HCT116 (cell line): ENCODE measurements around the gene IMMP2L. TPM values are rescaled to one million over a fixed set of nuclear protein-coding genes. Genes with fewer than 3 reads are reported as not detected.

Source experiments
- ATAC-seq: fragments of 200-7000 bp; cut with Tn5 transposase; 2 replicates; pipeline ENCODE4 v1.9.1; 2020; ENCODE audit warnings: mild to moderate bottlenecking, moderate library complexity
- BruUV-seq: library from RNA; stranded (reverse); fragments of 400-500 nt; replicated peaks from 2 replicates; lab custom pipeline; 2021; lab: Mats Ljungman, UMichigan
- CTCF ChIA-PET: fragments of 300-600 bp; sonication (Branson Sonifier 250); formaldehyde crosslinking; loops from one replicate; lab custom pipeline; 2021; ENCODE audit warnings: antibody characterized with exemption; lab: Charles Lee
- POLR2A ChIA-PET: fragments of 300-600, 350-600 bp; sonication (Branson Sonifier 250); formaldehyde crosslinking; loops from one replicate; lab custom pipeline; 2021; ENCODE audit warnings: antibody characterized with exemption; lab: Charles Lee
- RAD21 ChIA-PET, 2 experiments: fragments of 300-600 bp; sonication (Branson Sonifier 250); formaldehyde crosslinking; loops; one replicate each; lab custom pipeline; 2023; ENCODE audit warnings: low total read pairs in 2 of 2; ENCODE audit not compliant: uncharacterized antibody in 2 of 2, unreplicated experiment in 2 of 2, low non-redundant PET in 1 of 2; lab: Charles Lee
- DNase-seq: peaks from one replicate; pipeline ENCODE4 v3.0.0-alpha.2; 2010; ENCODE audit warnings: low read depth, low spot score
- H2AFZ ChIP-seq: fragments of 200-600 bp; shearing (Covaris generic), sonication (generic); 2 replicates; pipeline ENCODE4 v1.6.1; 2017; ENCODE audit warnings: low read depth, mixed run types, mixed read lengths, antibody characterized with exemption, low read length; ENCODE audit not compliant: poor library complexity, severe bottlenecking
- H3K27ac ChIP-seq: 2 replicates; pipeline ENCODE4 v1.5.1; 2012; ENCODE audit warnings: low read depth, low read length
- H3K27me3 ChIP-seq: fragments of 200-600 bp; sonication (generic); 2 replicates; pipeline ENCODE4 v1.6.1; 2016; ENCODE audit warnings: mixed run types, low read length, mixed read lengths; ENCODE audit not compliant: insufficient read depth
- H3K36me3 ChIP-seq, 2 experiments: fragments of 200-500 bp in 1 of 2; fragments of 200-600 bp in 1 of 2; sonication (Bioruptor generic) in 1 of 2; sonication (generic) in 1 of 2; 2 replicates each; pipeline versions ENCODE4 v1.5.1 to v1.6.1; 2014 to 2016; ENCODE audit warnings: low read length in 2 of 2, inconsistent platforms in 1 of 2, mixed read lengths in 1 of 2, mixed run types in 1 of 2; ENCODE audit not compliant: insufficient read depth in 2 of 2, control insufficient read depth in 1 of 2
- H3K4me1 ChIP-seq, 2 experiments: fragments of 200-600 bp in 1 of 2; sonication (generic) in 1 of 2; 2 replicates each; pipeline versions ENCODE4 v1.5.1 to v1.6.1; 2012 to 2017; ENCODE audit warnings: low read length in 2 of 2, inconsistent platforms in 1 of 2, mild to moderate bottlenecking in 1 of 2, mixed read lengths in 1 of 2, mixed run types in 1 of 2, moderate library complexity in 1 of 2; ENCODE audit not compliant: insufficient read depth in 2 of 2, control insufficient read depth in 1 of 2
- H3K4me2 ChIP-seq: fragments of 200-600 bp; sonication (generic); 2 replicates; pipeline ENCODE4 v1.6.1; 2017; ENCODE audit warnings: mixed run types, low read length, mixed read lengths
- H3K4me3 ChIP-seq, 2 experiments: fragments of 200-600 bp in 1 of 2; sonication (generic) in 1 of 2; replicated peaks in 1 of 2; 2 replicates each; pipeline ENCODE4 v1.5.1; 2011 to 2016; ENCODE audit warnings: low read length in 2 of 2, control low read depth in 1 of 2, low read depth in 1 of 2, mild to moderate bottlenecking in 1 of 2, mixed read lengths in 1 of 2, mixed run types in 1 of 2
- H3K79me2 ChIP-seq: fragments of 200-600 bp; sonication (generic); 2 replicates; pipeline ENCODE4 v1.6.1; 2017; ENCODE audit warnings: mild to moderate bottlenecking, mixed run types, low read length, moderate library complexity, mixed read lengths; ENCODE audit not compliant: insufficient read depth
- H3K9ac ChIP-seq: fragments of 200-600 bp; sonication (generic); 2 replicates; pipeline ENCODE4 v1.6.1; 2016; ENCODE audit warnings: low read length, mixed read lengths
- H3K9me2 ChIP-seq: fragments of 200-600 bp; sonication (generic), shearing (Covaris generic); 2 replicates; pipeline ENCODE4 v1.6.1; 2017; ENCODE audit warnings: mixed run types, mild to moderate bottlenecking, moderate library complexity; ENCODE audit not compliant: insufficient read depth
- H3K9me3 ChIP-seq, 2 experiments: fragments of 200-500 bp in 1 of 2; fragments of 200-600 bp in 1 of 2; sonication (Bioruptor generic) in 1 of 2; sonication (generic) in 1 of 2; 2 replicates each; pipeline ENCODE4 v1.6.1; 2014 to 2017; ENCODE audit warnings: low read length in 2 of 2, mixed read lengths in 2 of 2, inconsistent platforms in 1 of 2, low read depth in 1 of 2, mild to moderate bottlenecking in 1 of 2, mixed run types in 1 of 2, moderate library complexity in 1 of 2; ENCODE audit not compliant: control insufficient read depth in 1 of 2, insufficient read depth in 1 of 2
- H4K20me1 ChIP-seq: fragments of 200-600 bp; sonication (generic), shearing (Covaris generic); 2 replicates; pipeline ENCODE4 v1.6.1; 2017; ENCODE audit warnings: mixed run types, mild to moderate bottlenecking, moderate library complexity; ENCODE audit not compliant: insufficient read depth
- CBX3 ChIP-seq: IDR thresholded peaks from 2 replicates; pipeline ENCODE4 v1.6.1; 2012; ENCODE audit warnings: low read depth
- CEBPB ChIP-seq: IDR thresholded peaks from 2 replicates; pipeline ENCODE4 v1.6.1; 2012; ENCODE audit warnings: low read depth
- EGR1 ChIP-seq: IDR thresholded peaks from 2 replicates; pipeline ENCODE4 v1.6.1; 2012; ENCODE audit warnings: low read depth
- ELF1 ChIP-seq: IDR thresholded peaks from 2 replicates; pipeline ENCODE4 v1.6.1; 2012; ENCODE audit warnings: low read depth, borderline replicate concordance
- EZH2 ChIP-seq: fragments of 200-600 bp; sonication (generic); IDR thresholded peaks from 2 replicates; pipeline ENCODE4 v1.6.1; 2017; ENCODE audit warnings: antibody characterized with exemption, mixed run types
- EZH2phosphoT487 ChIP-seq: fragments of 200-600 bp; IDR thresholded peaks from 2 replicates; pipeline ENCODE4 v1.6.1; 2018; ENCODE audit warnings: antibody characterized with exemption, borderline replicate concordance
- FOSL1 ChIP-seq: IDR thresholded peaks from 2 replicates; pipeline ENCODE4 v1.6.1; 2012; ENCODE audit warnings: low read depth
- JUND ChIP-seq: IDR thresholded peaks from 2 replicates; pipeline ENCODE4 v1.6.1; 2012
- MAX ChIP-seq: IDR thresholded peaks from 2 replicates; pipeline ENCODE4 v1.6.1; 2012
- POLR2A ChIP-seq: IDR thresholded peaks from 2 replicates; pipeline ENCODE4 v1.7.0; 2011; ENCODE audit warnings: borderline replicate concordance; ENCODE audit not compliant: insufficient read depth, insufficient read length; ENCODE audit errors: extremely low read depth
- POLR2AphosphoS5 ChIP-seq: IDR thresholded peaks from 2 replicates; pipeline ENCODE4 v1.6.1; 2011; ENCODE audit warnings: mild to moderate bottlenecking, low read depth, low read length, moderate library complexity
- RAD21 ChIP-seq: IDR thresholded peaks from 2 replicates; pipeline ENCODE4 v1.6.1; 2012; ENCODE audit warnings: low read depth, mild to moderate bottlenecking
- REST ChIP-seq: IDR thresholded peaks from 2 replicates; pipeline ENCODE4 v1.6.1; 2012; ENCODE audit warnings: low read depth
- SRF ChIP-seq: IDR thresholded peaks from 2 replicates; pipeline ENCODE4 v1.6.1; 2012; ENCODE audit warnings: low read depth
- YY1 ChIP-seq: IDR thresholded peaks from 2 replicates; pipeline ENCODE4 v1.6.1; 2011; ENCODE audit warnings: low read length, low read depth, moderate library complexity, mild to moderate bottlenecking; ENCODE audit not compliant: insufficient replicate concordance; ENCODE audit errors: extremely low read depth
- ZFX ChIP-seq: fragments of 450-650 bp; IDR thresholded peaks from 2 replicates; pipeline ENCODE4 v1.6.1; 2017
- ZNF274 ChIP-seq: fragments of 200-500 bp; sonication (Bioruptor generic); IDR thresholded peaks from 2 replicates; pipeline ENCODE4 v1.6.1; 2014; ENCODE audit warnings: mild to moderate bottlenecking, low read depth, low read length, inconsistent platforms
- intact Hi-C: fragments of 100-400 bp; cut with micrococcal nuclease; formaldehyde crosslinking; loops from 2 replicates; pipeline ENCODE4 v1.10.0; 2022
- total RNA-seq: library from RNA; stranded (reverse); gene quantifications from one replicate; pipeline ENCODE4 v1.2.1, GENCODE V29; 2021; ENCODE audit not compliant: unreplicated experiment

Gene IMMP2L
- total RNA-seq, 1 experiment from 2014 or later = 21.1 TPM

GRCh38 chr7:111262293-111263116, 299.8 kb downstream of the IMMP2L start:
- H3K36me3 ChIP-seq = no peaks in the 10 kb centered on the region
- no peaks in the 10 kb centered on the region for H3K9me3 ChIP-seq
- no peaks in the 10 kb centered on the region for H4K20me1 ChIP-seq
- no peak for ATAC-seq
- no peak overlapping the region for H3K4me2 ChIP-seq
- H3K27ac ChIP-seq = no peak overlapping the region
- H2AFZ ChIP-seq = no peak overlapping the region
- H3K79me2 ChIP-seq = no peaks in the 10 kb centered on the region
- TF ChIP-seq RAD21 = no peak
- no peak for TF ChIP-seq SRF
- no peak for TF ChIP-seq ZFX
- TF ChIP-seq EZH2phosphoT487 = no peak
- TF ChIP-seq MAX = no peak
- no peak for TF ChIP-seq ELF1
- TF ChIP-seq FOSL1 = no peak
- TF ChIP-seq EGR1 = no peak
- no peak for TF ChIP-seq CBX3
- no peak for TF ChIP-seq ZNF274
- TF ChIP-seq REST = no peak
- no peak for TF ChIP-seq JUND
- TF ChIP-seq YY1 = no peak
- TF ChIP-seq POLR2AphosphoS5 = no peak
- no peak for TF ChIP-seq POLR2A
- no peak for TF ChIP-seq EZH2
- no peak for TF ChIP-seq CEBPB
- RAD21 ChIA-PET = no interaction called here
- H3K4me1 ChIP-seq = no peaks in the 10 kb centered on the region
- no peaks in the 10 kb centered on the region for H3K27me3 ChIP-seq
- POLR2A ChIA-PET = no interaction called here
- intact Hi-C loops = no loop called here
- no peaks in the 10 kb centered on the region for H3K9me2 ChIP-seq
- CTCF ChIA-PET = no interaction called here
- DNase-seq = no peak
- H3K9ac ChIP-seq = no peak overlapping the region
- no TSS peak for BruUV-seq
- H3K4me3 ChIP-seq = no peak overlapping the region
